A673 (cell line): ENCODE data around the gene NEDD4L. TPM values are rescaled to one million over a fixed set of nuclear protein-coding genes. Genes with fewer than 3 reads are reported as not detected.

Experiments used
- BruUV-seq: library from RNA; stranded (reverse); fragments of 400-500 nt; replicated peaks from 2 replicates; lab custom pipeline; 2021; lab: Mats Ljungman, UMichigan
- CTCF ChIA-PET: fragments of 300-600 bp; sonication (Branson Sonifier 250); formaldehyde crosslinking; loops from one replicate; lab custom pipeline; 2022; ENCODE audit warnings: antibody characterized with exemption; lab: Charles Lee
- POLR2A ChIA-PET: fragments of 300-600 bp; sonication (Branson Sonifier 250); formaldehyde crosslinking; loops from one replicate; lab custom pipeline; 2022; ENCODE audit warnings: antibody characterized with exemption; ENCODE audit not compliant: low non-redundant PET; lab: Charles Lee
- DNase-seq: peaks from one replicate; pipeline ENCODE4 v3.0.0-alpha.2; 2015; ENCODE audit warnings: low spot score
- H3K27ac ChIP-seq: fragments of 200-600 bp; sonication (generic); 2 replicates; pipeline ENCODE4 v1.5.1; 2016; ENCODE audit warnings: mixed run types, low read depth, mild to moderate bottlenecking, mixed read lengths, antibody characterized with exemption, low read length; ENCODE audit not compliant: poor library complexity, severe bottlenecking
- H3K27me3 ChIP-seq: fragments of 200-600 bp; sonication (generic); replicated peaks from 2 replicates; pipeline ENCODE4 v1.6.1; 2017; ENCODE audit warnings: mixed run types, low read depth, mild to moderate bottlenecking, mixed read lengths, antibody characterized with exemption, low read length; ENCODE audit not compliant: insufficient read depth, poor library complexity
- H3K36me3 ChIP-seq: fragments of 200-600 bp; sonication (generic); 2 replicates; pipeline ENCODE4 v1.6.1; 2016; ENCODE audit warnings: mixed run types, mild to moderate bottlenecking, mixed read lengths, antibody characterized with exemption, low read length; ENCODE audit not compliant: insufficient read depth, poor library complexity, severe bottlenecking
- H3K4me1 ChIP-seq: fragments of 200-600 bp; sonication (generic); 2 replicates; pipeline ENCODE4 v1.6.1; 2017; ENCODE audit warnings: mixed run types, mild to moderate bottlenecking, mixed read lengths, antibody characterized with exemption, low read length; ENCODE audit not compliant: insufficient read depth, poor library complexity, severe bottlenecking
- H3K4me3 ChIP-seq: fragments of 200-600 bp; sonication (generic); 2 replicates; pipeline ENCODE4 v1.5.1; 2016; ENCODE audit warnings: low read depth, mixed run types, mild to moderate bottlenecking, mixed read lengths, low read length; ENCODE audit not compliant: poor library complexity, severe bottlenecking
- H3K9me3 ChIP-seq: fragments of 200-600 bp; sonication (generic); 2 replicates; pipeline ENCODE4 v1.6.1; 2016; ENCODE audit warnings: mixed run types, low read depth, mild to moderate bottlenecking, mixed read lengths, antibody characterized with exemption, low read length; ENCODE audit not compliant: poor library complexity, severe bottlenecking
- CTCF ChIP-seq: fragments of 300-800, 200-600 bp; sonication (generic); conservative IDR thresholded peaks from 2 replicates; pipeline ENCODE4 v1.5.1; 2017; ENCODE audit warnings: low read depth, mild to moderate bottlenecking, antibody characterized with exemption, low read length, moderate library complexity, mixed read lengths
- EZH2 ChIP-seq: fragments of 200-600 bp; sonication (generic); IDR thresholded peaks from 2 replicates; pipeline ENCODE4 v1.6.1; 2017; ENCODE audit warnings: borderline replicate concordance, low read depth, mild to moderate bottlenecking, mixed read lengths, antibody characterized with exemption, low read length; ENCODE audit not compliant: poor library complexity, severe bottlenecking
- intact Hi-C: fragments of 100-400 bp; cut with micrococcal nuclease; formaldehyde crosslinking; loops from one replicate; pipeline ENCODE4 v1.10.0; 2022; ENCODE audit not compliant: unreplicated experiment
- total RNA-seq: library from RNA; stranded (reverse); gene quantifications from 2 replicates; pipeline ENCODE4 v1.2.3, GENCODE V29; 2021

Gene NEDD4L
- total RNA-seq, 1 experiment from 2014 or later: 15.3 TPM

DNA sequence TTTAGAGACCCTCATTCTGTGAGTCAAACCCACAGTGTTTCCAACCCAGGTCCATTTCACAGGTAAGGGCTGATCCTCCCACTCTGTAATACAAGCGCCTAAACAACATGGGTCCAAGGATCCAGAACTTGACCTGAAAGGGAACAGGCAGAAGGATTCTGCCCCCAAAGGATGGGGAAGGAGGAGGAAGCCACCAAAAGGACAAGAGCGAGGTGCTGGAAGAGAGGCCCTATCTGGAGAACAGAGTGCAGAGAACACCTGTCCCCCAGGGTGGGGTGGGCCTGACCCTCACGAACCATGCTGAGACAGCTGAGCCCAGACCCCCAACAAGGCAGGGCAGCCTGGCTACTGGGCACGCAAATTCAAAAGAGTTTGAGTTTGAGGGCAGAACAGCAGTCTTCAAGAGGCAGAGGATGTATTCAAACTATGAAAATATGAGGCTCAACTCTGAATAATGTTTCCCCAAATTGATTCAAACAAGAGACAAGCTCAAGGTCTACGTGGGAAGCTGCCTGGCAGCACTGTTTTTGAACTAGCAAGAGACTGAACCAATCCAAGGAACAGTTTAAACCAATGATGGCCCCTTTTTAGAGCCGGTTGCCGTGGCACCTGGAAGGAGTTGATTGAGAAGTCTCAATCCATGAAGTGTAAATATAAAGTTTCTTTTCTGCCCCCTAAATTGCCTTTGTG lies 372.1 kb downstream of the NEDD4L start:
- TF ChIP-seq CTCF (no peak), EZH2 (no peak)
- ChIA-PET POLR2A (no interaction called here), CTCF (no interaction called here)
- Histone ChIP-seq H3K27ac (no peak overlapping the region), H3K27me3 (no peaks in the 10 kb centered on the region), H3K36me3 (no peaks in the 10 kb centered on the region), H3K9me3 (no peaks in the 10 kb centered on the region), H3K4me3 (no peak overlapping the region), H3K4me1 (no peaks in the 10 kb centered on the region)
- no TSS peak for BruUV-seq
- intact Hi-C loops: no loop called here
- no peak for DNase-seq

DNA sequence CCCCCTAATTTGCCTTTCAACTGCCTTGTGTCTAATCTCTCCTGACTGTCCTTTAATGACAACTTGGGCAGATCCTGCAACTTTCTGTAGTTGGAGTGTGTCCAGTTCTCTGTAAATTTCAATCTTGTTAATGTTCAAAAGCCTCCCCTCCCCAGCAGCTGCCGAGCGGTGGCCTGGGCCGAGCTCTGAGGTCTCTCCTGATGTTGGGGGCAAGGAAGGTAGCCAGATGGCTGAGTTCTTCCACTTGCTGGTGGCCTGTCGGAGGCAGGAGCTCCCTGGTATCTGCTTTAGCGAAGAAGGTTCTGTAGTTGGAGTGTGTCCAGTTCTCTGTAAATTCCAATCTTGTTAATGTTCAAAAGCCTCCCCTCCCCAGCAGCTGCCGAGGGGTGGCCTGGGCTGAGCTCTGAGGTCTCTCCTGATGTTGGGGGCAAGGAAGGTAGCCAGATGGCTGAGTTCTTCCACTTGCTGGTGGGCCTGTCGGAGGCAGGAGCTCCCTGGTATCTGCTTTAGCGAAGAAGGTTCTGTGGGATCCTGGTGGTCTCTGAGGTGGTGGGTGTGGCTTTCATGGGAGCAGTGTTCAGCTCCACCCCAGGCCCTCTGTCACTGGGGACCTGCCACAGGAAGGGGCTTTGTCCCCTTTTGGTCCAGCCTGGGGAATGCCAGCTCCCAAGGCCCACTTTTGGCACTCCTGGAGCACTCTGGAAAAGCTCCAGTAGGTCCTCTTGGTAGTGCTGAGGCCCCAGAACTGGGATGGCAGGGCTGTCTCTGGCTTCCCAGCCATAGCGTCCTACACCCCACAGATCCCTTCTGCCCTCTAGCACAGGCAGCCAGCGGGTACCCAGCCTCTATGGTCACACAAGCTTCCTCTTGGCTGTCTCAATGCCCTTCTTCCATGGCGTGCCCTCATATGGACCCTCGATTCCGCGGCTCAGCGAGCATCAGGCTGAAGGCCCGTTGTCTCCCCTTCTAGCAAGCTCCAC lies 373.0 kb downstream of the NEDD4L start:
- intact Hi-C loops: no loop called here
- H3K4me3 ChIP-seq: no peak overlapping the region
- no peak for DNase-seq
- no peaks in the 10 kb centered on the region for H3K9me3 ChIP-seq
- no peaks in the 10 kb centered on the region for H3K4me1 ChIP-seq
- ChIA-PET POLR2A (interaction anchor here (0.5 kb wide), 1 partner anchor 8 kb away, joined by 5 read pairs; no protein-coding TSS in a partner anchor), CTCF (no interaction called here)
- H3K36me3 ChIP-seq: no peaks in the 10 kb centered on the region
- H3K27ac ChIP-seq: no peak overlapping the region
- H3K27me3 ChIP-seq: no peaks in the 10 kb centered on the region
- no TSS peak for BruUV-seq
- TF ChIP-seq EZH2 (no peak), CTCF (no peak)

GRCh38 chr18:58417752-58418151 lies 373.7 kb downstream of the NEDD4L start:
- Histone ChIP-seq H3K27ac (no peak overlapping the region), H3K9me3 (no peaks in the 10 kb centered on the region), H3K27me3 (no peaks in the 10 kb centered on the region), H3K36me3 (no peaks in the 10 kb centered on the region), H3K4me1 (no peaks in the 10 kb centered on the region), H3K4me3 (no peak overlapping the region)
- CTCF ChIA-PET: no interaction called here
- BruUV-seq: no TSS peak
- intact Hi-C loops: no loop called here
- TF ChIP-seq CTCF (no peak), EZH2 (no peak)
- DNase-seq: no peak
- POLR2A ChIA-PET: no interaction called here
